ENCODE data around the gene JAM3.

- TF ChIP-seq CTCF (conservative IDR thresholded peaks at IDR 0.05; ENCODE audit: low read depth, low read length) (no peak), EZH2 (IDR thresholded peaks at IDR 0.05; ENCODE audit: borderline replicate concordance, low read depth, low read length, poor library complexity, severe bottlenecking) (no peak)
Observed at GRCh38 chr11:134142536-134142935, 73.7 kb downstream of the JAM3 start.

All from A673 (cell line).